ENCODE results near the gene PCDHGA8.
"Not testable (repeated sequence)": the region's sequence is repeated elsewhere in the genome, so short reads cannot be mapped to it uniquely, and the experiment has no call there.

The PCDHGA8 gene

DNA sequence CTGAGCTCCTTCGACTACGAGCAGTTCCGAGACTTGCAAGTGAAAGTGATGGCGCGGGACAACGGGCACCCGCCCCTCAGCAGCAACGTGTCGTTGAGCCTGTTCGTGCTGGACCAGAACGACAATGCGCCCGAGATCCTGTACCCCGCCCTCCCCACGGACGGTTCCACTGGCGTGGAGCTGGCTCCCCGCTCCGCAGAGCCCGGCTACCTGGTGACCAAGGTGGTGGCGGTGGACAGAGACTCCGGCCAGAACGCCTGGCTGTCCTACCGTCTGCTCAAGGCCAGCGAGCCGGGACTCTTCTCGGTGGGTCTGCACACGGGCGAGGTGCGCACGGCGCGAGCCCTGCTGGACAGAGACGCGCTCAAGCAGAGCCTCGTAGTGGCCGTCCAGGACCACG is 39.9 kb downstream of the PCDHGA8 start:
- DNase-seq (ENCODE audit: low read depth in 3 of 3): not testable (repeated sequence)

DNA sequence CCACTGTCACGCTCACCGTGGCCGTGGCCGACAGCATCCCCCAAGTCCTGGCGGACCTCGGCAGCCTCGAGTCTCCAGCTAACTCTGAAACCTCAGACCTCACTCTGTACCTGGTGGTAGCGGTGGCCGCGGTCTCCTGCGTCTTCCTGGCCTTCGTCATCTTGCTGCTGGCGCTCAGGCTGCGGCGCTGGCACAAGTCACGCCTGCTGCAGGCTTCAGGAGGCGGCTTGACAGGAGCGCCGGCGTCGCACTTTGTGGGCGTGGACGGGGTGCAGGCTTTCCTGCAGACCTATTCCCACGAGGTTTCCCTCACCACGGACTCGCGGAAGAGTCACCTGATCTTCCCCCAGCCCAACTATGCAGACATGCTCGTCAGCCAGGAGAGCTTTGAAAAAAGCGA is 40.3 kb downstream of the PCDHGA8 start:
- not testable (repeated sequence) for DNase-seq (ENCODE audit: low read depth in 3 of 3)

DNA sequence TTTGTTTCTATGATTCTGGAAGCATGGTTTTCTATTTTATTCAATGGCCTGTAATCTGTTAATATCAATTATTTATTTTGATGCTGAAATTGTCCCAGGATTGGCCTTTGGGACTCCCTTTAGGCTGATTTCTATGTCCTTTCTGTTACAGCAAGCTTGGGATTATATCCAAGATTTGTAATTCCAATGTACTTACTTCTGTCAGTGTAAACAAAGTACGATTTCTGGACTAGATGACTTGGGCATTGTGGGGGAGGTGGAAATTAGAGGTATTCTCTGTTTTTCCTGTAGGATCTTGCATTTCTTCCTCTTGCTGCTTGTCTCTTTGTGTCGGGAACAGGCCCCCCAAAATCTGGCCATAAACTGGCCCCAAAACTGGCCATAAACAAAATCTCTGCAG is 41.6 kb downstream of the PCDHGA8 start:
- DNase-seq (ENCODE audit: low read depth in 3 of 3): no peak

DNA sequence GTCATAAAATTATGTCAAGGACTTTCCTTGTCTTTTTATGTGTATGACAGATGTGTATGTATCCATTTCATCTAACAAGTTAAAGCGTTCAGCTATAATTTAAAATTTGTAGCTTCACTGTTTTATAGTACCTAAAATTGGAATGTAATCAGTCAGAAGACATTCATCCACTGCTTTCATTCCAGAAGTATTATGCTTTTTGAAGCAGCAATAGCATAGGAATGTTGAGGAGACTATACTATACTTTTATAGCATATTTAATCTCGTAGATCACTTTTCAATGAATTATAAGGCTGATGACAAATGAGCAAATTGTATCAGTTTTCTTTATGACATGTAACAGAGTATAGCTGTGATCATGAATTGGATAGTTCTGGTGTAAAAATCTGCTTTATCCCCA is 44.8 kb downstream of the PCDHGA8 start:
- DNase-seq (ENCODE audit: low read depth in 3 of 3): no peak

DNA sequence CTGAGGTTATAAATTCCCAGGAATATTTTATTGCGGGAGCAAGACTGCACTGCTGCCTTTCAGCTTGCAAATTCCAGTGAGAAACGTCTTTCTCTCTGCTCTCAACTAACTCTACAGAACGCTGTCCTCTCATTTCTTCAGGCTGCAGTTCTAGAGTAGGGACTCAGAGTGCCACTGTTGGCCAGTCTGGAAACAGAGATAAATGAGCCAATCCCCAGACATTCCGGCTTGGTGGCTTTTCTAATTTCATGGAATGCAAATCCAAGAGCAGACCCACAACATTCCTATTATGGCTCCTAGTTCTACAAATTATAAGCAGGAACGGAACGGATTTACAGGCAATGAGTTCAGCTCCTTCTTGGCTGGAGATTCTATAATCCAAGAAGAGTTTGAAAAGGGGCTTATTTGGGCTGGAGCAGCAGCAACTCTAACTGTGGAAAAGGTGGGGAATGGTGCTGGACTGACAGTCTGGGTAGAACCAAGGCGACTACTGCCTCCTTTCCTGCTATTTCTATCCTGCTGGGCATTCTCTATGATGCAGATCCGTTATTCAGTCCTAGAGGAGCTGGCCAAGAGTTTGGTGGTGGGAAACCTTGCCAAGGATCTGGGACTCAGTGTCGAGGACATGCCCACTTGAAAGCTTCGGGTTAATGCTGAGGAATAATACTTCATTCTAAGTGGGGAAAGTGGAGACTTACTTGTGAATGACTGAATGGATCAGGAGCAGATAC is 47.1 kb downstream of the PCDHGA8 start:
- no peak for DNase-seq (ENCODE audit: low read depth in 3 of 3)

DNA sequence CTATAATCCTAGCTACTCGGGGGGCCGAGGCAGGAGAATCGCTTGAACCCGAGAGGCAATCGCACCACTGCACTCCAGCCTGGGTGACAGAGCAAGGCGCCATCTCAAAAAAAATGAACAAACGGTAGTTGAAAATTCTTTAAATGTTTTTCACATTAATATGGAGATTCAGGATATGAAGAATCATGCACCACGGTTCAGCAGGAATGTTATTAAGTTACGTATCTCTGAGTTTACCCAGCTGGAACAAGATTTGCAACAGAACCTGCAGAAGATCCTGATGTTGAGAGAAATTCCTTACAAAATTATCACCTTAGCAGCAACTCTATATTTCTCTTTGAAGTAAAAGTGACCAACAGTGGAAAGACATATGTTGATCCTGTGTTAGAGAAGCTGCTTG is 47.9 kb downstream of the PCDHGA8 start:
- DNase-seq (ENCODE audit: low read depth in 3 of 3): no peak

DNA sequence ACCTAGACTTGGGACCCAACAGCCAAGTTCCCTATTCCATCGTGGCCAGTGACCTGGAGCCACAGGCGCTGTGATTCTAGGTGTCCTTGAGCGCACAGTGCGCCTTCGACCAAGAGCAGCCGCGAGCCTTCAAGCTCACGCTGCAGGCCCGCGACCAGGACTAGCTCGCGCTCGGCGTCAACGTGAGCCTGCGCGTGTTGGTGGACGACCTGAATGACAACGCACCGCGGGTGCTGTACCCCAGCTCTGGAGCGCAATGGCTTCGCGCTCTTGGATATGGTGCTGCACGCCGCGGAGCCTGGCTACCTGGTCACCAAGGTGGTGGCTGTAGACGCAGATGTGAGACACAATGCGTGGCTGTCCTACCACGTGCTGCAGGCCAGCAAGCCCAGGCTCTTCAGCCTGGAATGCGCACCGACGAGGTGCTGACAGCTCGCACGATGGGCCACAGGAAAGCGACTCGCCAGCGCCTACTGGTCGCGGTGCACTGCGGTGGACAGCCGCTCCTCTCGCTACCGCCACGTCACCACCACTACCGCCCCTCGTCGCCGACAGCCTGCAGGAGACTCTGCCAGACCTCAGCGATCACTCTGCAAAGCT is 49.2 kb downstream of the PCDHGA8 start:
- no peak for DNase-seq (ENCODE audit: low read depth in 3 of 3)
